HG03159 (cell line): Measurements from ENCODE around the gene KHDC1L.
"Not testable (repeated sequence)": the region's sequence is repeated elsewhere in the genome, so short reads cannot be mapped to it uniquely, and the experiment has no call there.

Experiments
- ATAC-seq: cut with Tn5 transposase; IDR thresholded peaks from one replicate; pipeline ENCODE4 v1.9.1; 2021; ENCODE audit warnings: mild to moderate bottlenecking, moderate library complexity; ENCODE audit not compliant: unreplicated experiment

KHDC1L gene

GRCh38 chr6:73207221-73207837, 18.0 kb downstream of the KHDC1L start:
- ATAC-seq = no peak

- no peak for ATAC-seq
Observed at GRCh38 chr6:73204252-73204651, 21.0 kb downstream of the KHDC1L start.

- no peak for ATAC-seq
Observed at GRCh38 chr6:73203098-73203497, 22.2 kb downstream of the KHDC1L start.

GRCh38 chr6:73200735-73201134, 24.6 kb downstream of the KHDC1L start:
- no peak for ATAC-seq

- ATAC-seq = no peak
Observed at GRCh38 chr6:73200247-73200646, 25.0 kb downstream of the KHDC1L start.

GRCh38 chr6:73194744-73195143, 30.6 kb downstream of the KHDC1L start:
- no peak for ATAC-seq

GRCh38 chr6:73193302-73193701, 32.0 kb downstream of the KHDC1L start:
- not testable (repeated sequence) for ATAC-seq

- peak; percentile 51 for ATAC-seq
Observed at GRCh38 chr6:73182021-73182607, 43.2 kb downstream of the KHDC1L start.

GRCh38 chr6:73180763-73181619, 44.3 kb downstream of the KHDC1L start:
- ATAC-seq = peak; percentile 77

- no peak for ATAC-seq
Observed at GRCh38 chr6:73180076-73180738, 45.1 kb downstream of the KHDC1L start.

GRCh38 chr6:73177221-73177944, 47.9 kb downstream of the KHDC1L start:
- ATAC-seq = peak; percentile 60

- ATAC-seq = no peak
Observed at GRCh38 chr6:73176057-73176456, 49.2 kb downstream of the KHDC1L start.

- no peak for ATAC-seq
Observed at GRCh38 chr6:73174646-73175045, 50.6 kb downstream of the KHDC1L start.
